K562 (cell line): Measurements from ENCODE around the gene DHRS3. TPM values are rescaled to one million over a fixed set of nuclear protein-coding genes. Genes with fewer than 3 reads are reported as not detected.

Experiments used
- CCAR2 ChIP-seq: fragments of 200-400 bp; formaldehyde crosslinking; IDR thresholded peaks from 2 replicates; pipeline ENCODE4 v1.6.1; 2017; ENCODE audit warnings: mild to moderate bottlenecking, low read depth, low read length
- MAZ ChIP-seq, 2 experiments: fragments of 450-650 bp in 1 of 2; sonication (generic) in 1 of 2; formaldehyde crosslinking; IDR thresholded peaks in 1 of 2; conservative IDR thresholded peaks in 1 of 2; 2 replicates each; pipeline versions ENCODE4 v1.4.0 to v1.5.0; 2020; ENCODE audit warnings: mild to moderate bottlenecking in 1 of 2, missing genetic modification reagents in 1 of 2
- PTTG1 ChIP-seq: fragments of 450-650 bp; IDR thresholded peaks from 2 replicates; pipeline ENCODE4 v1.6.1; 2016; ENCODE audit warnings: low read depth, mild to moderate bottlenecking, missing genetic modification characterization, missing compliant biosample characterization
- SUPT5H ChIP-seq: fragments of 450-650 bp; IDR thresholded peaks from 2 replicates; pipeline ENCODE4 v1.6.1; 2016
- polyA plus RNA-seq, 8 experiments: library from polyadenylated mRNA; depleted of rRNA in 4 of 8; stranded (reverse) in 5 of 8; unstranded in 3 of 8; fragments of >200 nt; fragmentation: Nextera tagmentation in 2 of 8; fragmentation: Illumina TruSeq in 1 of 8; extraction: Ambion mirVana in 2 of 8; extraction: Trizol in 1 of 8; gene quantifications; 2 replicates each; pipeline versions ENCODE4 v1.2.1 to v1.2.3, GENCODE V29; 2011 to 2014; ENCODE audit warnings: inconsistent platforms in 1 of 8, missing spikeins in 1 of 8
- total RNA-seq, 7 experiments: library from RNA; depleted of rRNA in 6 of 7; stranded (reverse); fragments of >200 nt in 6 of 7; fragmentation: Illumina TruSeq in 2 of 7; extraction: Trizol in 2 of 7; gene quantifications; 2 replicates each; pipeline versions ENCODE4 v1.2.1 to v1.2.3, GENCODE V29; 2011 to 2021; ENCODE audit warnings: low replicate concordance in 1 of 7
- TF ChIP-seq, protein P1 (sequence below): fragments of 450-650 bp; formaldehyde crosslinking; IDR thresholded peaks from 2 replicates; pipeline ENCODE4 v1.4.0; 2020; ENCODE audit warnings: mild to moderate bottlenecking, moderate library complexity
- TF ChIP-seq, protein P2 (sequence below): IDR thresholded peaks from 2 replicates; pipeline ENCODE4 v1.6.1; 2011; ENCODE audit not compliant: insufficient read length; ENCODE audit errors: extremely low read depth
- TF ChIP-seq, protein P3 (sequence below): fragments of 450-650 bp; IDR thresholded peaks from 2 replicates; pipeline ENCODE4 v1.6.1; 2014; ENCODE audit warnings: low read depth, mild to moderate bottlenecking, moderate library complexity, borderline replicate concordance
- TF ChIP-seq, protein P4 (sequence below), 2 experiments: IDR thresholded peaks in 1 of 2; conservative IDR thresholded peaks in 1 of 2; 2 replicates each; pipeline ENCODE4 v1.6.1; 2016; ENCODE audit warnings: low read depth in 2 of 2, mild to moderate bottlenecking in 1 of 2, missing compliant biosample characterization in 1 of 2, missing genetic modification characterization in 1 of 2, moderate library complexity in 1 of 2

Gene DHRS3
- total and polyA plus RNA-seq, 9 of the 15 experiments (the other 6 are each of a cell fraction or from before 2014, with no cell fraction given) = 21.0 to 116 (median 58.7) TPM

DNA sequence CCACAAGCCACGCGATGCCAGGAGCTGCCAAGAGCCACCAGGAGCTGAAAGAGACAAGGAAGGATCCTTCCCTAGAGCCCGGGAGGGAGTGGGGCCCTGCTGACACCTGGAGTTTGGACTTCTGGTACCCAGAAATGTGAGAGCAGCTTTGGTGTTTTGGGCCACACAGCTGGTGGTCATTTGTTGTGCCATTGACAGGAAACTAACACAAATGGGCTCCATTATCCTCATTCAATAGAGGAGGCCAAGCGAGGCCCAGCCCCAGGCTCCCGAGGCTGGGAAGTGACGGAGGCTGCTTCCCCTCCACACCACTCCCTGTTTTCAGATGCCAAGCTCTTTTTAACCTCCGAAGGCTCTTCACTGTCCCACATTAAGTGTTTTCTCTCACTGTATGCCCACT is 25.5 kb downstream of the DHRS3 start (continued):
- TF ChIP-seq CCAR2 (no peak), MAZ (CRISPR knock-in tag; conservative IDR thresholded peaks at IDR 0.05 in 1 of 2, IDR thresholded peaks at IDR 0.05 in 1 of 2) (no peak), PTTG1 (tag) (no peak), SUPT5H (no peak)
- TF ChIP-seq, protein P1, sequence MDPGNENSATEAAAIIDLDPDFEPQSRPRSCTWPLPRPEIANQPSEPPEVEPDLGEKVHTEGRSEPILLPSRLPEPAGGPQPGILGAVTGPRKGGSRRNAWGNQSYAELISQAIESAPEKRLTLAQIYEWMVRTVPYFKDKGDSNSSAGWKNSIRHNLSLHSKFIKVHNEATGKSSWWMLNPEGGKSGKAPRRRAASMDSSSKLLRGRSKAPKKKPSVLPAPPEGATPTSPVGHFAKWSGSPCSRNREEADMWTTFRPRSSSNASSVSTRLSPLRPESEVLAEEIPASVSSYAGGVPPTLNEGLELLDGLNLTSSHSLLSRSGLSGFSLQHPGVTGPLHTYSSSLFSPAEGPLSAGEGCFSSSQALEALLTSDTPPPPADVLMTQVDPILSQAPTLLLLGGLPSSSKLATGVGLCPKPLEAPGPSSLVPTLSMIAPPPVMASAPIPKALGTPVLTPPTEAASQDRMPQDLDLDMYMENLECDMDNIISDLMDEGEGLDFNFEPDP (CRISPR knock-in tag) = no peak
- TF ChIP-seq, protein P2, sequence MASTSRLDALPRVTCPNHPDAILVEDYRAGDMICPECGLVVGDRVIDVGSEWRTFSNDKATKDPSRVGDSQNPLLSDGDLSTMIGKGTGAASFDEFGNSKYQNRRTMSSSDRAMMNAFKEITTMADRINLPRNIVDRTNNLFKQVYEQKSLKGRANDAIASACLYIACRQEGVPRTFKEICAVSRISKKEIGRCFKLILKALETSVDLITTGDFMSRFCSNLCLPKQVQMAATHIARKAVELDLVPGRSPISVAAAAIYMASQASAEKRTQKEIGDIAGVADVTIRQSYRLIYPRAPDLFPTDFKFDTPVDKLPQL = no peak
- TF ChIP-seq, protein P3, sequence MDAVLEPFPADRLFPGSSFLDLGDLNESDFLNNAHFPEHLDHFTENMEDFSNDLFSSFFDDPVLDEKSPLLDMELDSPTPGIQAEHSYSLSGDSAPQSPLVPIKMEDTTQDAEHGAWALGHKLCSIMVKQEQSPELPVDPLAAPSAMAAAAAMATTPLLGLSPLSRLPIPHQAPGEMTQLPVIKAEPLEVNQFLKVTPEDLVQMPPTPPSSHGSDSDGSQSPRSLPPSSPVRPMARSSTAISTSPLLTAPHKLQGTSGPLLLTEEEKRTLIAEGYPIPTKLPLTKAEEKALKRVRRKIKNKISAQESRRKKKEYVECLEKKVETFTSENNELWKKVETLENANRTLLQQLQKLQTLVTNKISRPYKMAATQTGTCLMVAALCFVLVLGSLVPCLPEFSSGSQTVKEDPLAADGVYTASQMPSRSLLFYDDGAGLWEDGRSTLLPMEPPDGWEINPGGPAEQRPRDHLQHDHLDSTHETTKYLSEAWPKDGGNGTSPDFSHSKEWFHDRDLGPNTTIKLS = no peak
- TF ChIP-seq, protein P4, sequence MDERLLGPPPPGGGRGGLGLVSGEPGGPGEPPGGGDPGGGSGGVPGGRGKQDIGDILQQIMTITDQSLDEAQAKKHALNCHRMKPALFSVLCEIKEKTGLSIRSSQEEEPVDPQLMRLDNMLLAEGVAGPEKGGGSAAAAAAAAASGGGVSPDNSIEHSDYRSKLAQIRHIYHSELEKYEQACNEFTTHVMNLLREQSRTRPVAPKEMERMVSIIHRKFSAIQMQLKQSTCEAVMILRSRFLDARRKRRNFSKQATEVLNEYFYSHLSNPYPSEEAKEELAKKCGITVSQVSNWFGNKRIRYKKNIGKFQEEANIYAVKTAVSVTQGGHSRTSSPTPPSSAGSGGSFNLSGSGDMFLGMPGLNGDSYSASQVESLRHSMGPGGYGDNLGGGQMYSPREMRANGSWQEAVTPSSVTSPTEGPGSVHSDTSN (CRISPR knock-in tag; IDR thresholded peaks at IDR 0.05; ENCODE audit: low read depth) = no peak
- TF ChIP-seq, protein P4 (tag; conservative IDR thresholded peaks at IDR 0.05; ENCODE audit: low read depth) = no peak
